DOHH2 (cell line): ENCODE results near the gene SLC17A9.

Experiments
- CTCF ChIP-seq: fragments of 200-600 bp; sonication (generic); IDR thresholded peaks from one replicate; pipeline ENCODE4 v1.5.1; 2014; ENCODE audit warnings: antibody characterized with exemption, mild to moderate bottlenecking, low read depth, low read length; ENCODE audit not compliant: poor library complexity, severe bottlenecking
- EZH2phosphoT487 ChIP-seq: fragments of 200-600 bp; sonication (generic); IDR thresholded peaks from 2 replicates; pipeline ENCODE4 v1.6.1; 2017; ENCODE audit warnings: borderline replicate concordance, mild to moderate bottlenecking, antibody characterized with exemption, low read length, moderate library complexity, mixed read lengths

- no peak for TF ChIP-seq CTCF
- TF ChIP-seq EZH2phosphoT487 = no peak
These were observed 22.8 kb downstream of the SLC17A9 start for GRCh38 chr20:62975251-62975760.
